Measurements from ENCODE around the gene PI4KA.

DNA sequence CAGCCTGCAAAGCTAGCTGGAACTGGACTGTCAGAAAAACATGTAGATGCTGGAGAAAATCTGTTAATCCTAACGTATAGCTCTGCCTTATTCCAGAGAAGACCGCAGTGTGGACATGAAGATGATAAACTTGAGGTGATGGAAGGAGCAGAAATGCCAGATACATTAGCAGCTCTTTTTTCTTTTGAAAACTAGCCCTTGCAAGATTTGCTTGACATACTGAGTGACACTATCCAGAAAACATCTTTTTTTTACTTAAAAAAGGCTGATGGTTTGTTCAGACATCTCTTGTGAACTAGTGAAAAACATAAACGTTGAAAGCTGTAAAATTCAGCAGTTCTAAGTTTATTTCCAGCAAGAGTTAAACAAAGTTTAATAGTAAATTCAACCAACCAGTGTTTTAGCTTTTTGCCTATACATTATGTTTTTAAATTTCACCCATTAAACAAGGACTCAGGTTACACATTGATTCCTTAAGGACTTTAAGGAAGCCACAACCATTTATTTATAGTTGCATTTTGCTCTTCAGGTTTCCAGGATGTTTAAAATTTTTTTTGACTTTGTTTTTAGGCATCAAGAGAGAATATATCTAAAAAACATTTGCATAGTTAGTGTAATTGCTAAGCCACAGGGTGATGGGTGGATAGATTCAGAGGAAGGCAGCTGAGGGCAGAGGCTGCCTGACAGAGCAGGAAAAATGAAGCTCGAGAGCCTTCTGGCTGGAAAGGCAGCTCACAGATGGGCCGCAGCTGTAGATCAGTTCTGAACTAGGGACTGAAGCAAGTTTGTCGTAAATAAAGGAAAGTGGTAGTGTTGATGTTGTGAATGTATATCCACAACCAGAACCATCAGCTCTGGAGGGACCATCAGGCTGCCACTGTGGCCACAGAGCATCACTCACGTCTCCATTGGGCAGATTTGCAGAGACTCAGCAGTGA is 9.7 kb upstream of the PI4KA start:
- TF ChIP-seq, protein P1, sequence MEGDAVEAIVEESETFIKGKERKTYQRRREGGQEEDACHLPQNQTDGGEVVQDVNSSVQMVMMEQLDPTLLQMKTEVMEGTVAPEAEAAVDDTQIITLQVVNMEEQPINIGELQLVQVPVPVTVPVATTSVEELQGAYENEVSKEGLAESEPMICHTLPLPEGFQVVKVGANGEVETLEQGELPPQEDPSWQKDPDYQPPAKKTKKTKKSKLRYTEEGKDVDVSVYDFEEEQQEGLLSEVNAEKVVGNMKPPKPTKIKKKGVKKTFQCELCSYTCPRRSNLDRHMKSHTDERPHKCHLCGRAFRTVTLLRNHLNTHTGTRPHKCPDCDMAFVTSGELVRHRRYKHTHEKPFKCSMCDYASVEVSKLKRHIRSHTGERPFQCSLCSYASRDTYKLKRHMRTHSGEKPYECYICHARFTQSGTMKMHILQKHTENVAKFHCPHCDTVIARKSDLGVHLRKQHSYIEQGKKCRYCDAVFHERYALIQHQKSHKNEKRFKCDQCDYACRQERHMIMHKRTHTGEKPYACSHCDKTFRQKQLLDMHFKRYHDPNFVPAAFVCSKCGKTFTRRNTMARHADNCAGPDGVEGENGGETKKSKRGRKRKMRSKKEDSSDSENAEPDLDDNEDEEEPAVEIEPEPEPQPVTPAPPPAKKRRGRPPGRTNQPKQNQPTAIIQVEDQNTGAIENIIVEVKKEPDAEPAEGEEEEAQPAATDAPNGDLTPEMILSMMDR (IDR thresholded peaks at IDR 0.05) = no peak
- TF ChIP-seq EZH2 (IDR thresholded peaks at IDR 0.05) (no peak), EZH2phosphoT487 (IDR thresholded peaks at IDR 0.05) (no peak)

Measured in neural progenitor cell (in vitro differentiated cells).